Measurements from ENCODE around the gene AQP11.

GRCh38 chr11:77636731-77637344 lies 47.1 kb downstream of the AQP11 start:
- TF ChIP-seq POLR2AphosphoS5 (IDR thresholded peaks at IDR 0.05; ENCODE audit: insufficient read depth, low read depth, low read length) (no peak), CTCF (IDR thresholded peaks at IDR 0.05; ENCODE audit: extremely low read depth in 1 of 2, insufficient read depth in 1 of 2, low read depth in 1 of 2, low read length in 2 of 2) (no peak)

All from endothelial cell of umbilical vein (primary cell).